Osteocyte (in vitro differentiated cells): ENCODE data around the gene GAL3ST1. TPM values are rescaled to one million over a fixed set of nuclear protein-coding genes. Genes with fewer than 3 reads are reported as not detected.

Source experiments
- DNase-seq: peaks from one replicate; pipeline ENCODE4 v3.0.0; 2021; ENCODE audit warnings: mixed read lengths; ENCODE audit not compliant: unreplicated experiment; ENCODE audit errors: extremely low spot score
- H3K27ac Mint-ChIP-seq: one replicate; pipeline ENCODE4 v1.8.0; 2021; ENCODE audit warnings: mild to moderate bottlenecking, mixed read lengths; ENCODE audit not compliant: unreplicated experiment
- H3K27me3 Mint-ChIP-seq: one replicate; pipeline ENCODE4 v1.8.0; 2021; ENCODE audit warnings: mixed read lengths; ENCODE audit not compliant: unreplicated experiment
- H3K36me3 Mint-ChIP-seq: one replicate; pipeline ENCODE4 v1.8.0; 2021; ENCODE audit warnings: mixed read lengths; ENCODE audit not compliant: unreplicated experiment
- H3K4me1 Mint-ChIP-seq: one replicate; pipeline ENCODE4 v1.8.0; 2021; ENCODE audit warnings: mixed read lengths; ENCODE audit not compliant: unreplicated experiment
- H3K4me3 Mint-ChIP-seq: one replicate; pipeline ENCODE4 v1.8.0; 2021; ENCODE audit warnings: mild to moderate bottlenecking, moderate library complexity, mixed read lengths; ENCODE audit not compliant: unreplicated experiment
- H3K9me3 Mint-ChIP-seq: one replicate; pipeline ENCODE4 v1.8.0; 2021; ENCODE audit warnings: mixed read lengths; ENCODE audit not compliant: unreplicated experiment
- CTCF ChIP-seq: fragments of 200-600 bp; sonication (generic); IDR thresholded peaks from 2 replicates; pipeline ENCODE4 v1.5.0; 2021; ENCODE audit warnings: antibody characterized with exemption, mild to moderate bottlenecking, moderate library complexity
- total RNA-seq: library from RNA; stranded (reverse); gene quantifications from 2 replicates; pipeline ENCODE4 v1.2.1, GENCODE V29; 2021

GAL3ST1 gene
- total RNA-seq, 1 donor from 2014 or later: 0.46 TPM

- DNase-seq: no peak
- Mint-ChIP-seq H3K9me3 (no peaks in the 10 kb centered on the region), H3K4me1 (peaks cover 3% of the 10 kb centered on the region), H3K36me3 (peaks cover 30% of the 10 kb centered on the region), H3K27ac (no peak overlapping the region), H3K4me3 (no peak overlapping the region), H3K27me3 (no peaks in the 10 kb centered on the region)
- no peak for TF ChIP-seq CTCF
Measured at GRCh38 chr22:30586414-30586813, 11.9 kb upstream of the GAL3ST1 start.

- no peak for TF ChIP-seq CTCF
- H3K4me1 Mint-ChIP-seq: peaks cover 3% of the 10 kb centered on the region
- no peak for DNase-seq
- H3K4me3 Mint-ChIP-seq: no peak overlapping the region
- H3K9me3 Mint-ChIP-seq: no peaks in the 10 kb centered on the region
- no peaks in the 10 kb centered on the region for H3K27me3 Mint-ChIP-seq
- H3K27ac Mint-ChIP-seq: no peak overlapping the region
- H3K36me3 Mint-ChIP-seq: peaks cover 42% of the 10 kb centered on the region
Measured at GRCh38 chr22:30584441-30584840, 10.0 kb upstream of the GAL3ST1 start.

DNA sequence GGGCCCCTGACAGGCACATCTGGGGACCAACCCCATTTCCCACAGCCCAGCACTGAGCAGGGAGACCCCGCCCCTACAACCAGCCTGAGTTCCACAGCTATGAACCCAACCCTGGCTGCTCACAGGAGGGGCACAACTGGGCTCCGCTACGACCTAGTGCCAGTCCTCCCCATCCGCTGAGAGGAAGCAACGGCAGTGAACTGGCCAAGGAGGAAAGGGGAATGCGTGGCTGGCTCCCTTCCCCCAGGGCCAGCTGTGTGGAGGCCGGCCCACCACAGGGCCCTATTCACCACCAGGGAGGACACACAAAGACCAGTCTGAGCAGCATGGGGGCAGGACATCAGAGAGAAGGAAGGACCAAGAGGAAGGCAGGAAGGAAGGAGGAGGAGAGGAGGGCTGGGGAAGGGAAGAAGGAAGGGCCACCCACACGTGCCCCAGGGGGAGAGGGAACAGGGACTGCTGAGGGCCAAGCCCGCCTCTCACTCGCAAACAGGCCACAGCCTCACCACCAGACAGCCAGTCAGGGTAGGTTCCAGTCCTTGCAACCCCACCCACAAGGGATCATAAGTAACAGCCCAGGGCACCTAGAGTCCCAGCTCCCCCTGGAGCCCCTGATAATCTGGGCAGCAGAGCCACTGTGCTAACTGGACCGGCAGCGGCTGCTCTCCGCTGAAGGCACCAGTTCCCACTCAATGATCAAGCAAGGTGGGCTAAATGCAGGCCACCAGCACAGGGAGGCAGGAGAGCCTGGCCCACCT lies 8.5 kb upstream of the GAL3ST1 start:
- Mint-ChIP-seq H3K9me3 (no peaks in the 10 kb centered on the region), H3K27me3 (no peaks in the 10 kb centered on the region), H3K4me3 (no peak overlapping the region), H3K4me1 (peaks cover 3% of the 10 kb centered on the region), H3K36me3 (peaks cover 47% of the 10 kb centered on the region), H3K27ac (peak overlapping the region; percentile 44)
- DNase-seq: no peak
- TF ChIP-seq CTCF: no peak

DNA sequence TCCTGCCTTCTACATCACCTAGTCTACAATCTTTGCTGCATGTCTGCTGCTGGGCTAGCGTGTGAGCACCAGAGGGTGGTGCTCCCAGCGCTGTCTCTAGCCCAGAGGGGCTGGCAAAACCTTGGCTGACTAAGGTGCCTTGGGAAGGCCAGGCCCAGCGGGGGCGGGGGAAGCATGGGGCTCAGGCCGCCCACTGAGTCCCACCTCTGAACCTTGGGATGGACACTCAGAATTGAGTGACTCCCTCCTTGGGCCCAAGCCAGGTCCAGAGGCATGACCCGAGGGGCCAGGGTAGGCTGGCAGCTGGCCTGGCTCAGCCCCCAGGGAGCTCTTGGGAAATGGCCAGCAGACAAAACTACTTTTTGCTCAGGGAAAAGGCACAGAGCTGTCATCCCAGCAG lies 7.6 kb upstream of the GAL3ST1 start:
- Mint-ChIP-seq H3K9me3 (no peaks in the 10 kb centered on the region), H3K27ac (no peak overlapping the region), H3K27me3 (no peaks in the 10 kb centered on the region), H3K36me3 (peaks cover 49% of the 10 kb centered on the region), H3K4me3 (no peak overlapping the region), H3K4me1 (peaks cover 3% of the 10 kb centered on the region)
- TF ChIP-seq CTCF: no peak
- DNase-seq: no peak

DNA sequence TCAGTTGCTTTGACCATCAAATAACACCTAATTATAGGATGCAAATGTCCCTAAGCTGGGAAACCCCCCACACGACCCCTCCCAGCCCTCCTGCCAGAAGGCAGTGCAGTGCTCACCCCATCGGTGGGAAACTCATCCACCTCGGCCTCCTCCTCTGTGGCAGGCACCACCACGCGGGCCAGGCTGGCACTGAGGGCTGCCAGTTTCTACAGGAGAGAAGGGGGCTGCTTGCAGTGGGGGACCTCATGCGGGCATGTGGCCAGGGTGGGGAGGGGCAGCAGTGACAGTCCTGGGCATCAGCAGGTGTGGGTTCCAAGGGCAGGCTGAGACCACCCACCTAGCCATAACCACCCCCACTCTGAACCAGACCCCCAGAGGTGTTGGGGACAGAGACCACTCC lies 6.4 kb upstream of the GAL3ST1 start:
- no peak for TF ChIP-seq CTCF
- Mint-ChIP-seq H3K9me3 (no peaks in the 10 kb centered on the region), H3K27ac (no peak overlapping the region), H3K36me3 (peaks cover 47% of the 10 kb centered on the region), H3K27me3 (no peaks in the 10 kb centered on the region), H3K4me1 (peaks cover 3% of the 10 kb centered on the region), H3K4me3 (no peak overlapping the region)
- no peak for DNase-seq
